CD4-positive, alpha-beta T cell (primary cell): ENCODE results near the gene ACVR1B. TPM values are rescaled to one million over a fixed set of nuclear protein-coding genes. Genes with fewer than 3 reads are reported as not detected.
A peak's percentile ranks its signal among the peaks of the same experiment; 100 is the strongest.

ENCODE experiments used
- ATAC-seq: fragments of 200-7000 bp; cut with Tn5 transposase; one replicate; pipeline ENCODE4 v1.10.0; 2022; ENCODE audit warnings: mild to moderate bottlenecking; ENCODE audit not compliant: poor library complexity
- CTCF ChIA-PET: fragments of 350-600 bp; sonication (Branson Sonifier 250); formaldehyde crosslinking; loops from one replicate; lab custom pipeline; 2021; ENCODE audit warnings: antibody characterized with exemption, inconsistent platforms; lab: Charles Lee
- POLR2A ChIA-PET: fragments of 350-600 bp; sonication (Branson Sonifier 250); formaldehyde crosslinking; loops from one replicate; lab custom pipeline; 2021; ENCODE audit warnings: antibody characterized with exemption, inconsistent platforms; lab: Charles Lee
- DNase-seq, 14 experiments: peaks; one replicate each; pipeline ENCODE4 v3.0.0-alpha.2; 2013 to 2020; ENCODE audit warnings: mixed read lengths in 2 of 14
- H3K27ac ChIP-seq, 2 donors: one replicate each; pipeline versions ENCODE4 v1.5.1 to v1.7.0; 2013; ENCODE audit warnings: low read length in 2 of 2, low read depth in 1 of 2, mild to moderate bottlenecking in 1 of 2
- H3K27me3 ChIP-seq, 2 experiments: 1 replicate in 1 of 2; 2 replicates in 1 of 2; pipeline versions ENCODE4 v1.6.1 to v1.7.0; 2013; ENCODE audit warnings: low read length in 2 of 2, control low read depth in 1 of 2, mild to moderate bottlenecking in 1 of 2, moderate library complexity in 1 of 2; ENCODE audit not compliant: insufficient read depth in 2 of 2, control insufficient read depth in 1 of 2
- H3K36me3 ChIP-seq: one replicate; pipeline ENCODE4 v1.6.1; 2013; ENCODE audit warnings: low read length, control low read depth; ENCODE audit not compliant: insufficient read depth
- H3K4me1 ChIP-seq: one replicate; pipeline ENCODE4 v1.6.1; 2013; ENCODE audit warnings: low read length, control low read depth; ENCODE audit not compliant: insufficient read depth
- H3K4me3 ChIP-seq: one replicate; pipeline ENCODE4 v1.5.1; 2013; ENCODE audit warnings: mild to moderate bottlenecking, low read length, moderate library complexity
- H3K9me3 ChIP-seq, 2 experiments: 1 replicate in 1 of 2; 2 replicates in 1 of 2; pipeline versions ENCODE4 v1.6.1 to v1.7.0; 2013; ENCODE audit warnings: low read length in 2 of 2, mild to moderate bottlenecking in 2 of 2, control low read depth in 1 of 2, moderate library complexity in 1 of 2; ENCODE audit not compliant: control insufficient read depth in 1 of 2, insufficient read depth in 1 of 2
- H3K27ac Mint-ChIP-seq: one replicate; pipeline ENCODE4 v1.8.0; 2020; ENCODE audit warnings: mixed read lengths
- H3K27me3 Mint-ChIP-seq: one replicate; pipeline ENCODE4 v1.8.0; 2021; ENCODE audit warnings: mixed read lengths
- H3K36me3 Mint-ChIP-seq: one replicate; pipeline ENCODE4 v1.8.0; 2021; ENCODE audit warnings: low read depth, mixed read lengths
- H3K4me1 Mint-ChIP-seq: one replicate; pipeline ENCODE4 v1.8.0; 2021; ENCODE audit warnings: low read depth, mixed read lengths
- H3K4me3 Mint-ChIP-seq: one replicate; pipeline ENCODE4 v1.8.0; 2020; ENCODE audit warnings: mild to moderate bottlenecking, mixed read lengths
- H3K9me3 Mint-ChIP-seq: one replicate; pipeline ENCODE4 v1.8.0; 2020; ENCODE audit warnings: mixed read lengths
- intact Hi-C, 2 experiments: fragments of 100-400 bp; cut with DNase I in 1 of 2; cut with micrococcal nuclease in 1 of 2; formaldehyde crosslinking; loops; one replicate each; pipeline versions ENCODE4 v1.15.1 to v1.9.0; 2023 to 2025; cut with DNase I, micrococcal nuclease
- polyA plus RNA-seq, 2 donors: library from polyadenylated mRNA; unstranded; fragments of 120-200 nt; gene quantifications; one replicate each; pipeline ENCODE4 v1.2.1, GENCODE V29; 2013
- total RNA-seq, 174 experiments: library from RNA in 2 of 174; stranded (reverse) in 2 of 174; gene quantifications; one replicate each; pipeline ENCODE4 v1.2.3 and lab custom pipeline; 2021 to 2026
- TF ChIP-seq, protein P1 (sequence below): fragments of 200-600 bp; IDR thresholded peaks from one replicate; pipeline ENCODE4 v1.8.0; 2022; ENCODE audit warnings: antibody characterized with exemption, mild to moderate bottlenecking

The ACVR1B gene
- total RNA-seq (10 to 100 TPM; 14.2 to 14.5 TPM), total RNA-seq (lab: John Stamatoyannopoulos, UW) (10.3 to 38.2 (median 21.6) reads per million in 172 experiments)
- polyA plus RNA-seq (2013, experiment 1 of 2) = 7.2 TPM
- 7.3 TPM for polyA plus RNA-seq (2013, experiment 2 of 2)

GRCh38 chr12:51951199-51951842 lies at the start of gene ACVR1B:
ACVR1B (plus strand) TSS chr12:51951699; CDS start chr12:51951744, 45 bp downstream.
- H3K36me3 Mint-ChIP-seq = peaks cover 5% of the 10 kb centered on the region
- peaks cover 51% of the 10 kb centered on the region for H3K4me1 Mint-ChIP-seq
- intact Hi-C loops = loop anchor here in 1 of 2 experiments (1.0 to 5.0 kb wide), 5 partner anchors 55 to 1669 kb away; partner anchors contain the start of genes LIMA1, SCN8A and TAMALIN
- Histone ChIP-seq H3K4me3 (peak within 1 kb of the TSS; percentile 75), H3K27ac (peak within 1 kb of the TSS in 1 of 2 donors; percentile 54), H3K36me3 (no peaks in the 10 kb centered on the region), H3K4me1 (peaks cover 24% of the 10 kb centered on the region), H3K27me3 (peaks cover 0 to 2% of the 10 kb centered on the region in 2 experiments), H3K9me3 (no peaks in the 10 kb centered on the region)
- H3K9me3 Mint-ChIP-seq = no peaks in the 10 kb centered on the region
- ATAC-seq (peak; percentile 96), DNase-seq (peak; percentile 84 to 96 (median 90))
- TF ChIP-seq, protein P1, sequence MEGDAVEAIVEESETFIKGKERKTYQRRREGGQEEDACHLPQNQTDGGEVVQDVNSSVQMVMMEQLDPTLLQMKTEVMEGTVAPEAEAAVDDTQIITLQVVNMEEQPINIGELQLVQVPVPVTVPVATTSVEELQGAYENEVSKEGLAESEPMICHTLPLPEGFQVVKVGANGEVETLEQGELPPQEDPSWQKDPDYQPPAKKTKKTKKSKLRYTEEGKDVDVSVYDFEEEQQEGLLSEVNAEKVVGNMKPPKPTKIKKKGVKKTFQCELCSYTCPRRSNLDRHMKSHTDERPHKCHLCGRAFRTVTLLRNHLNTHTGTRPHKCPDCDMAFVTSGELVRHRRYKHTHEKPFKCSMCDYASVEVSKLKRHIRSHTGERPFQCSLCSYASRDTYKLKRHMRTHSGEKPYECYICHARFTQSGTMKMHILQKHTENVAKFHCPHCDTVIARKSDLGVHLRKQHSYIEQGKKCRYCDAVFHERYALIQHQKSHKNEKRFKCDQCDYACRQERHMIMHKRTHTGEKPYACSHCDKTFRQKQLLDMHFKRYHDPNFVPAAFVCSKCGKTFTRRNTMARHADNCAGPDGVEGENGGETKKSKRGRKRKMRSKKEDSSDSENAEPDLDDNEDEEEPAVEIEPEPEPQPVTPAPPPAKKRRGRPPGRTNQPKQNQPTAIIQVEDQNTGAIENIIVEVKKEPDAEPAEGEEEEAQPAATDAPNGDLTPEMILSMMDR = no peak
- ChIA-PET CTCF (interaction anchor here (0.8 to 2.4 kb wide), 4 partner anchors 20 to 130 kb away, joined by 3 to 11 read pairs (median 5); no protein-coding TSS in a partner anchor), POLR2A (interaction anchor here (0.9 to 1.9 kb wide), 7 partner anchors 11 to 130 kb away, joined by 3 to 9 read pairs (median 5); partner anchors contain the start of gene ATG101)
- peak within 1 kb of the TSS; percentile 91 for H3K27ac Mint-ChIP-seq
- peak within 1 kb of the TSS; percentile 97 for H3K4me3 Mint-ChIP-seq
- H3K27me3 Mint-ChIP-seq = no peaks in the 10 kb centered on the region

GRCh38 chr12:51901881-51902280 lies 49.6 kb upstream of the ACVR1B start:
- no peaks in the 10 kb centered on the region for H3K4me1 Mint-ChIP-seq
- no peaks in the 10 kb centered on the region for H3K36me3 Mint-ChIP-seq
- intact Hi-C loops = no loop called here
- Histone ChIP-seq H3K9me3 (peaks cover 0 to 5% of the 10 kb centered on the region in 2 experiments), H3K27me3 (peaks cover 7 to 10% of the 10 kb centered on the region in 2 experiments), H3K36me3 (no peaks in the 10 kb centered on the region), H3K4me1 (no peaks in the 10 kb centered on the region), H3K4me3 (no peak overlapping the region), H3K27ac (no peak overlapping the region)
- no peak overlapping the region for H3K4me3 Mint-ChIP-seq
- H3K27me3 Mint-ChIP-seq = peaks cover 12% of the 10 kb centered on the region
- CTCF ChIA-PET = no interaction called here
- TF ChIP-seq, protein P1 = no peak
- POLR2A ChIA-PET = no interaction called here
- H3K27ac Mint-ChIP-seq = no peak overlapping the region
- ATAC-seq = no peak
- no peak for DNase-seq
- H3K9me3 Mint-ChIP-seq = no peaks in the 10 kb centered on the region

DNA sequence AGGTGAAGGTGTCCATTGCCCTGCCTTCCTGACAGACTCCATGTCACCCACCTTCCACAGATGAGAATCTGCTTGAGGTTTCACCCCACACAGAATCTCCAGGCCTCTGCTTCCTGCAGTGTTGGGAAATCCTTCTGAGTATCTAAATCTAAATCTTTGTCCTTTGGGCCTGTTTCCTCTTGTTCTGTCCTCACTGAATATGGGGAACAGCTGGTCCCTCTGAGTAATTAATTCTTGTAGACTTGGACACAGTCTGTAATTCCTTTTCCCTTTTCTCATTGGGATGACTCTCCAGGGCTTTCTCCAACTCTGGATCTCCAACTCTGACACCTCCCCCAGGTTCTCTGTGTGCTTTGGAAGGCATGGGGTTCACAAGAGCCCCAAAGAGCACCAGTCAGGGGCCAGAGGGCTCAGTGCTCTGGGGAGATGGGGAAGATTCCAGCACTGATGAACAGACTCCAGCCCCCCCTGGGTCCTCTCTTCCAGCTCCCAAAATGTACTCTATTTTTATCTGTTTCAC lies 46.5 kb upstream of the ACVR1B start:
- ChIA-PET CTCF (interaction anchor here (1.7 kb wide), 1 partner anchor 18 kb away, joined by 5 read pairs; no protein-coding TSS in a partner anchor), POLR2A (interaction anchor here (0.7 to 1.0 kb wide), 2 partner anchors 84 to 472 kb away, joined by 3 read pairs; no protein-coding TSS in a partner anchor)
- no peaks in the 10 kb centered on the region for H3K9me3 Mint-ChIP-seq
- peaks cover 15 to 32% of the 10 kb centered on the region in 2 experiments for H3K27me3 ChIP-seq
- H3K27me3 Mint-ChIP-seq = peaks cover 30% of the 10 kb centered on the region
- no peak overlapping the region for H3K27ac Mint-ChIP-seq
- intact Hi-C loops = no loop called here
- DNase-seq (no peak), ATAC-seq (no peak)
- H3K9me3 ChIP-seq = peaks cover 0 to 5% of the 10 kb centered on the region in 2 experiments
- no peaks in the 10 kb centered on the region for H3K4me1 ChIP-seq
- H3K4me1 Mint-ChIP-seq = no peaks in the 10 kb centered on the region
- H3K36me3 ChIP-seq = no peaks in the 10 kb centered on the region
- no peak overlapping the region for H3K27ac ChIP-seq
- H3K4me3 Mint-ChIP-seq = no peak overlapping the region
- TF ChIP-seq, protein P1 = no peak
- H3K4me3 ChIP-seq = no peak overlapping the region
- H3K36me3 Mint-ChIP-seq = no peaks in the 10 kb centered on the region
